Measurements from ENCODE around the gene OSBPL10.

The OSBPL10 gene

GRCh38 chr3:31670722-31671121 lies 310.3 kb downstream of the OSBPL10 start:
- Histone ChIP-seq H3K4ac (ENCODE audit: low read depth, low read length) (no peak overlapping the region), H3K27me3 (ENCODE audit: insufficient read depth, low read length) (no peaks in the 10 kb centered on the region), H2AK5ac (ENCODE audit: low read length) (no peak overlapping the region), H4K91ac (ENCODE audit: low read depth, low read length) (no peak overlapping the region), H2AFZ (ENCODE audit: insufficient read depth, low read length, poor library complexity) (no peak overlapping the region), H3K4me2 (ENCODE audit: low read length) (no peak overlapping the region), H3K14ac (ENCODE audit: low read length) (no peak overlapping the region), H4K8ac (ENCODE audit: low read depth, low read length) (no peak overlapping the region), H3K9me3 (ENCODE audit: insufficient read depth, low read depth, low read length) (no peaks in the 10 kb centered on the region), H3K18ac (ENCODE audit: low read length) (no peak overlapping the region), H4K12ac (ENCODE audit: low read depth, low read length) (no peak overlapping the region), H3K36me3 (ENCODE audit: control insufficient read depth in 1 of 2, insufficient read depth in 2 of 2, low read length in 2 of 2) (peaks cover 4 to 5% of the 10 kb centered on the region in 2 experiments), H3K79me1 (ENCODE audit: low read length) (no peaks in the 10 kb centered on the region), H2BK5ac (ENCODE audit: low read depth, low read length, poor library complexity) (no peak overlapping the region), H3K4me1 (ENCODE audit: control insufficient read depth in 1 of 2, insufficient read depth in 2 of 2, low read length in 2 of 2) (no peaks in the 10 kb centered on the region), H3K79me2 (ENCODE audit: control insufficient read depth, insufficient read depth, low read length, poor library complexity) (no peaks in the 10 kb centered on the region), H3K4me3 (ENCODE audit: low read depth, low read length) (no peak overlapping the region), H3K27ac (ENCODE audit: low read depth, low read length) (no peak overlapping the region), H2BK120ac (ENCODE audit: insufficient read depth, low read length, poor library complexity) (no peak overlapping the region), H3K23ac (ENCODE audit: low read length) (no peak overlapping the region), H3K9ac (ENCODE audit: low read length) (no peak overlapping the region), H2BK12ac (ENCODE audit: low read length) (no peak overlapping the region)
- no CpG with 5 or more reads among the region's 9 CpGs for WGBS (ENCODE audit: extremely low coverage, insufficient coverage, insufficient read length)
- no peak for DNase-seq

- H2AK5ac ChIP-seq (ENCODE audit: low read length) = no peak overlapping the region
- WGBS (ENCODE audit: extremely low coverage, insufficient coverage, insufficient read length) = no CpG with 5 or more reads among the region's 1 CpG
- no peak overlapping the region for H2BK120ac ChIP-seq (ENCODE audit: insufficient read depth, low read length, poor library complexity)
- H4K91ac ChIP-seq (ENCODE audit: low read depth, low read length) = no peak overlapping the region
- no peaks in the 10 kb centered on the region for H3K9me3 ChIP-seq (ENCODE audit: insufficient read depth, low read depth, low read length)
- H4K8ac ChIP-seq (ENCODE audit: low read depth, low read length) = no peak overlapping the region
- H3K4me1 ChIP-seq (ENCODE audit: control insufficient read depth in 1 of 2, insufficient read depth in 2 of 2, low read length in 2 of 2) = no peaks in the 10 kb centered on the region
- no peak overlapping the region for H2BK12ac ChIP-seq (ENCODE audit: low read length)
- H3K18ac ChIP-seq (ENCODE audit: low read length) = no peak overlapping the region
- H3K27me3 ChIP-seq (ENCODE audit: insufficient read depth, low read length) = no peaks in the 10 kb centered on the region
- H3K14ac ChIP-seq (ENCODE audit: low read length) = no peak overlapping the region
- DNase-seq = peak in 1 of 2 donors; percentile 24
- peaks cover 4 to 5% of the 10 kb centered on the region in 2 experiments for H3K36me3 ChIP-seq (ENCODE audit: control insufficient read depth in 1 of 2, insufficient read depth in 2 of 2, low read length in 2 of 2)
- no peak overlapping the region for H2BK5ac ChIP-seq (ENCODE audit: low read depth, low read length, poor library complexity)
- H3K4me3 ChIP-seq (ENCODE audit: low read depth, low read length) = no peak overlapping the region
- no peaks in the 10 kb centered on the region for H3K79me2 ChIP-seq (ENCODE audit: control insufficient read depth, insufficient read depth, low read length, poor library complexity)
- H3K23ac ChIP-seq (ENCODE audit: low read length) = no peak overlapping the region
- H3K4ac ChIP-seq (ENCODE audit: low read depth, low read length) = no peak overlapping the region
- no peak overlapping the region for H4K12ac ChIP-seq (ENCODE audit: low read depth, low read length)
- no peak overlapping the region for H3K4me2 ChIP-seq (ENCODE audit: low read length)
- no peak overlapping the region for H3K27ac ChIP-seq (ENCODE audit: low read depth, low read length)
- no peak overlapping the region for H2AFZ ChIP-seq (ENCODE audit: insufficient read depth, low read length, poor library complexity)
- no peaks in the 10 kb centered on the region for H3K79me1 ChIP-seq (ENCODE audit: low read length)
- no peak overlapping the region for H3K9ac ChIP-seq (ENCODE audit: low read length)
Observed at GRCh38 chr3:31670136-31670535, 310.9 kb downstream of the OSBPL10 start.

GRCh38 chr3:31668242-31668641 lies 312.8 kb downstream of the OSBPL10 start:
- Histone ChIP-seq H3K79me2 (ENCODE audit: control insufficient read depth, insufficient read depth, low read length, poor library complexity) (no peaks in the 10 kb centered on the region), H4K91ac (ENCODE audit: low read depth, low read length) (no peak overlapping the region), H3K4me2 (ENCODE audit: low read length) (no peak overlapping the region), H2BK120ac (ENCODE audit: insufficient read depth, low read length, poor library complexity) (no peak overlapping the region), H2BK5ac (ENCODE audit: low read depth, low read length, poor library complexity) (no peak overlapping the region), H3K9me3 (ENCODE audit: insufficient read depth, low read depth, low read length) (no peaks in the 10 kb centered on the region), H3K18ac (ENCODE audit: low read length) (no peak overlapping the region), H4K8ac (ENCODE audit: low read depth, low read length) (no peak overlapping the region), H3K79me1 (ENCODE audit: low read length) (no peaks in the 10 kb centered on the region), H3K36me3 (ENCODE audit: control insufficient read depth in 1 of 2, insufficient read depth in 2 of 2, low read length in 2 of 2) (peaks cover 11% of the 10 kb centered on the region in 2 experiments), H3K27ac (ENCODE audit: low read depth, low read length) (peak overlapping the region; percentile 48), H3K4ac (ENCODE audit: low read depth, low read length) (no peak overlapping the region), H2AK5ac (ENCODE audit: low read length) (no peak overlapping the region), H3K4me3 (ENCODE audit: low read depth, low read length) (no peak overlapping the region), H3K27me3 (ENCODE audit: insufficient read depth, low read length) (no peaks in the 10 kb centered on the region), H3K9ac (ENCODE audit: low read length) (no peak overlapping the region), H3K4me1 (ENCODE audit: control insufficient read depth in 1 of 2, insufficient read depth in 2 of 2, low read length in 2 of 2) (no peaks in the 10 kb centered on the region), H2BK12ac (ENCODE audit: low read length) (no peak overlapping the region), H4K12ac (ENCODE audit: low read depth, low read length) (no peak overlapping the region), H2AFZ (ENCODE audit: insufficient read depth, low read length, poor library complexity) (no peak overlapping the region), H3K14ac (ENCODE audit: low read length) (no peak overlapping the region), H3K23ac (ENCODE audit: low read length) (no peak overlapping the region)
- WGBS (ENCODE audit: extremely low coverage, insufficient coverage, insufficient read length) = no CpG with 5 or more reads among the region's 4 CpGs
- peak; percentile 95 to 98 for DNase-seq

- no peak overlapping the region for H3K18ac ChIP-seq (ENCODE audit: low read length)
- H4K91ac ChIP-seq (ENCODE audit: low read depth, low read length) = no peak overlapping the region
Observed at GRCh38 chr3:31667582-31667981, 313.5 kb downstream of the OSBPL10 start.

More at GRCh38 chr3:31667582-31667981, 313.5 kb downstream of the OSBPL10 start:
- Histone ChIP-seq H2BK5ac (ENCODE audit: low read depth, low read length, poor library complexity) (no peak overlapping the region), H2BK12ac (ENCODE audit: low read length) (no peak overlapping the region), H3K4me1 (ENCODE audit: control insufficient read depth in 1 of 2, insufficient read depth in 2 of 2, low read length in 2 of 2) (no peaks in the 10 kb centered on the region), H3K27me3 (ENCODE audit: insufficient read depth, low read length) (no peaks in the 10 kb centered on the region), H2BK120ac (ENCODE audit: insufficient read depth, low read length, poor library complexity) (no peak overlapping the region), H3K27ac (ENCODE audit: low read depth, low read length) (no peak overlapping the region), H3K4me2 (ENCODE audit: low read length) (no peak overlapping the region), H2AFZ (ENCODE audit: insufficient read depth, low read length, poor library complexity) (no peak overlapping the region), H3K14ac (ENCODE audit: low read length) (no peak overlapping the region), H3K23ac (ENCODE audit: low read length) (no peak overlapping the region), H4K12ac (ENCODE audit: low read depth, low read length) (no peak overlapping the region), H3K9me3 (ENCODE audit: insufficient read depth, low read depth, low read length) (no peaks in the 10 kb centered on the region), H3K79me2 (ENCODE audit: control insufficient read depth, insufficient read depth, low read length, poor library complexity) (no peaks in the 10 kb centered on the region), H3K4me3 (ENCODE audit: low read depth, low read length) (no peak overlapping the region), H4K8ac (ENCODE audit: low read depth, low read length) (no peak overlapping the region), H3K79me1 (ENCODE audit: low read length) (no peaks in the 10 kb centered on the region), H3K36me3 (ENCODE audit: control insufficient read depth in 1 of 2, insufficient read depth in 2 of 2, low read length in 2 of 2) (peaks cover 11% of the 10 kb centered on the region in 2 experiments), H2AK5ac (ENCODE audit: low read length) (no peak overlapping the region), H3K9ac (ENCODE audit: low read length) (no peak overlapping the region), H3K4ac (ENCODE audit: low read depth, low read length) (no peak overlapping the region)
- no peak for DNase-seq
- WGBS (ENCODE audit: extremely low coverage, insufficient coverage, insufficient read length) = no CpG with 5 or more reads among the region's 1 CpG
